Fibroblast of skin of right biceps (primary cell): ENCODE measurements around the gene NR4A3.
"Not testable (repeated sequence)": the region's sequence is repeated elsewhere in the genome, so short reads cannot be mapped to it uniquely, and the experiment has no call there.

ENCODE experiments used
- DNase-seq: peaks from one replicate; pipeline ENCODE4 v3.0.0-alpha.2; 2013

NR4A3 gene

DNA sequence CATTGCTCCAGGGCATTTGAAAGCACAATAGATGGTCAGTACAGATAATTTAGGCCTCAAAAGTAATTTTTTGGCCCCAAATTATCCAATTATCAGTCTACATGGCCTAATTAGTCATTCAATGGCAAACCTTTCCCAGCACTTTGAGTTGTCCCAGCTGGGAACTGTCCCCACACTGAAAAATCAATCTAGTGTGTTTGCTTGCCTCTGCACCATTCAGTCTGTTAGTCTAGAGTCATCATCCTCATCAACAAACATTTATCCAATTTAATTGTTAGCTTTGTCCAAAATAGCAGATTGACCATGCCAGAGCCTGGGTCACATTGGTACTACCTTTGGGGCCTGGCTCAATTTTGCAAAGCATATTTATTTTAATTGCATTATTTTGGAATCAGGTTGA is 13.9 kb downstream of the NR4A3 start:
- DNase-seq = no peak

DNA sequence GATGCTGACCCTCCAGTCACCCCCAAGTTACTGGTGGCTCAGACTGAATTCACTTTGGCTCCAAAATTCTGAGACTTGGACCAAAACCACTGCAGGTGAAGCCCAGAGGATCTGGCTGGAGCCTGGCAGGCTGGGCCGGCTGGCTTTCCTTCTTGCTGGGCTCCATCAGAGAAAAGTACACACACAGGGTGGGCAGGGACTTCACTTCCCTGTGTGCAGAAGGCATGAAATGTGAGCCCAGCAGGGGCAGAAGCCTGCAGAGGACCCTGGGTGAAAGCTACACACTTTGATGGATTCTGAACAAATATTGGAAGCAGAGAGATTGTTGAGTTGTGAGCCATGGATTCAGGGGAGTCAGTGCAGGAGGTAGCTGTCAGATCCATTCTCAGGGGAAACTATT is 18.4 kb downstream of the NR4A3 start:
- no peak for DNase-seq

DNA sequence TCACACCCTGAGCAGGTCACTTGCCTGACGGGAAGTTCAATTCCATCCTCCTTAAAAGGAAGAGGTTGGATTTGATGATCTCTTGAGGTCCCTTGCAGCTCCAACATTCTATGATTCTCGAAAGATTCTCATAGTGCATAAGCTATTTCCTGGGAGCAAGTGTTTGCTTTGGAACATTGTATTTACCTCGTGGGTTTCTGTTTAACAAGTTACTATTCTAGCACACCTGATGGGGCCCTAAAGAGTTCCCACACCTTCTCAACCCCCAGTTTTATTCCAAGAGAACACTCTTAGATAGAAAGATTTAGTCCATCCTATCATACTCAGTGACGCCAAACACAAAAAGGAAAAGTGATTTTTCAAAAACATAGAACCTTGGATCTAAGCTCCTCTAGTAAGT is 23.4 kb downstream of the NR4A3 start:
- DNase-seq = no peak

DNA sequence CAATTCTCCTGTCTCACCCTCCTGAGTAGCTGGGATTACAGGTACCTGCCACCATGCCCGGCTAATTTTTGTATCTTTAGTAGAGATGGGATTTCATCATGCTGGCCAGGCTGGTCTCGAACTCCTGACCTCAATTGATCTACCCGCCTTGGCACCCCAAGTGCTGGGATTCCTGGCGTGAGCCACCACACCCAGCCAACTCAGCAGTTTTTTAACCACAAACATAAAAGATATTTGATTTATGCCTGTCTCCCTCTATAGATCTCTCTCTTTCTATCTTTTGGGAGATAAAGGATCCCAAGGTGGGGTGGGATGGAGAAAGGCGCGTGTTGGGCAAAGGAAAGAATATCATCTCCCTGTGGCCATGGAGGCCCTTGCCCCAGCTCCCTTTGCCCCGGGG is 26.8 kb downstream of the NR4A3 start:
- DNase-seq = no peak

DNA sequence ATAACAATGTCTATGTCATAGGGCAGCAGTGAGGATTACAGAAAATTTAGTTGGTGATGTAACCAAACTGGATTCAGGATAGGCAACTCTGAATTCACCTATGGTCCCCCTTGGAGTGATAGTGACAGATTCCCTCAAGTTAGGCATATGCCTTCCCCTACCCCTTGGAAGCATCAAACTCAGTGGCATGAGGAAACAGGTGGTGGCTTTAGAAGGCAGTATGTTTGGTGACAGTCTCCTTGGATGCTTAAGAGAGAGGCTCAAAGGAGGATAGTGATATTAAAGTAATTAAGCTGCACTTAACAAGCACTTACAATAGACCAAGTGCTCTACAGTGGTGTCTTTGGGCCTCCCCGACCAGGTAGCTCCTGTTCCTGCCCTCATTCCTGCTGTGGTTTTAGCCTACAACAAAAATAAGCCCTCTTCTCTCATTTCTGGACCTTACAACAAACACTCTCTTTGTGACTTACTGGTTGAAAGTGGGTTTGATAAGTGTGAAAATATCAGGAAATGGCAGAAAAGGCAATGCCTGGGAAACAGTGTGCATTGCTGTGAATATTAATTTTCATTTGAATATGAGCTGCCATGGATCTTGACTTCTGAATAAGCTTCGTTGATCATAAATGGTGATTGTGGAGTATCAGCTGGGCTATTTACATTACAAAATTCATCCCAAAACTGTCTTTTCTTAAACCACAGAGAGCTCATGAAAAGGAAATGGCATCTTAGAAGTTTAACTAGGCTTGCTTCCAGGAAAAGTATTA is 29.2 kb downstream of the NR4A3 start:
- no peak for DNase-seq

DNA sequence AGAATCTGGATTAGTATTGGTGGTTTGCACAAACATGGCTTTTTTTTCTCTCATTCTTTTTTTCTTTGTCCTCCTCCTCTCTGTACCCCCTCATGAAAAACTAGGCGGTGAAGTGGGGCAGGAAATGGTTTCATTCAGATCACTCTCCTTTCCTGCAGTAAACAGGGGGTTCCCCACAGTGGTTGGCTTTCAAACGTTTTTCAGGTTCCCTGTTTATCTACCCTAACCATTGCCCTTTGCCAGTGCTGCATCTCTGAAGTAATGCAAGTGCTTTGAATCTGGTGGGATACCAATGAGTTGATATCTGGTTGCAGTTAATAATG is 29.8 kb downstream of the NR4A3 start:
- DNase-seq = no peak

DNA sequence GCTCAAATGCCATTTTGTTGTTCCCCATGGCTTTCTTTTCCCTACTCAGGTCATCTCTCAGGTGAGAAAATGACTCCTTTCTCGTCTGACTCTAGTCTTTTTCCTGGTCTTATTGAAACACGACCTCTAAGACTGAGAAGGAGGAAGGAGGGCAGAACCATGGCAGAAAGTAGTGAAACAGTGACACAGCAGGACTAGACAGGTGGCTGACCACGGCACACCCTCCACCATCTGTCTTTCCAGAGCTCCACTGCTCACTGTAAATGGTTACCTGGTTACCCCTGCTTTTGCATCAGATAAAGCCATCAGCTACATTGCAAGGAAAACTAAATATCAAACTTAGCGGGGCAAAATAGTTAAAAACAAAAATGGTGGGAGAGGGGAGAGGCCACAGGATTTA is 30.9 kb downstream of the NR4A3 start:
- DNase-seq = no peak

DNA sequence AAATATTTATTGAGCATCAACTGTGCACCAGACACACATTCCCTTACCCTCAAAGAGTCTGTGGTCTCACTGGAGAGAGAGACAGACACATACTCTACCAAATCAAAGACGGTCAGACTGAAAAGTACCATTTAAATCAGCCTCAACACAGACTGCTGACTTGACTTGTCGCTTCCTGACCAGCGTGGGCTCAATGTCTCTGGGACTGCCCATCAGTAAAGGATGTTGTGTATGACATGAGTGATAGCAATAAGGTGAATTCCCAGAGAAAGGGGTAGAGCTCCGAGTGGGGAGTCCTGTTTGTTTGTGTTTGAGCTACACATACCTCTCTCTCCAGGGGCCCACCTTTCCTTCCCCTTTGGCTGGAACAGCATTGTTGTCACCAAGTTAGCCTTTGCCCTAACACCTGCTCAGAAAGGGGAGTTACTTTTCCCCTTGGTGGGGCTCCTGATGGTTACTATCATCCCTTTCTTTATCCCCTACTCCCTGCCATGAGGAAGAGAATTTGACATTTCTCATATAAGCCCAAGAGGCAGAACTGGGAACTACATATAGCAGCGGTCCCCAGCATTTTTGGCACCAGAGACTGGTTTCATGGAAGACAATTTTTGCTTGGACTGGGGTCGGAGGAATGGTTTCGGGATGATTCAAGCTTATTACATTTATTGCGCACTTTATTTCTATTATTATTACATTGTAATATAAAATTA is 33.9 kb downstream of the NR4A3 start:
- DNase-seq = no peak

DNA sequence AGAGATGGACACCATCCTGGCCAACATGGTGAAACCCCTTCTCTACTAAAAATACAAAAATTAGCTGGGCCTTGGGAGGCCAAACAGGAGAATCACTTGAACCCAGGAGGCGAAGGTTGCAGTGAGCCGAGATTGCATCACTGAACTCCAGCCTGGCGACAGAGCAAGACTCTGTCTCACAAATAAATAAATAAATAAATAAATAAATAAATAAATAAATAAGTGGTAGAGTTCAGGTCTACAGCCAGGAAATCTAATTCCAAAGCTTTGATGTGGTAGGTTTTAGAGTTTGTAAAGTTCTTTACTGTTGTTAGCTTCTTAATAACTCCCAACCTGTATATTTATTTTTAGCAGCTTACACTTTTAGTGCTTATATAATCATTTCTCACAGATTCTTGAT is 35.9 kb downstream of the NR4A3 start:
- not testable (repeated sequence) for DNase-seq

DNA sequence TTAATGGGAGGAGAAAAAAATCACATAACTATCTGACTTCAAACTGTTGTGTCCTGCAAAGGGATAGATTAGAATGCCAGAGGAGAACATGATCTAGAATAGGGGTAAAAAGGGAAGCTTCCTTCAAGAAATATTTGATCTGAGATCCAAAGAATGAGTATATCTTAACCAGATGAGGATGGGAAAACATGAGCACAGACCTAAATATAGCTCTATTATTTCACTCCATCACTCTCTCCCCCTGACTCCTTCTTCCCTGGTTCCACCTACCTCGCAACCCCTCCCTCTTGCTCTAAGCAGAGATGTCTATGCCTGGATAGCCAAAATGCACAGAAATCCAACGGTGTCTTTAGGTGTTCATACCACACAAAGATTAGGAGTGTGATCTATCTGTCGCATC is 36.4 kb downstream of the NR4A3 start:
- no peak for DNase-seq

DNA sequence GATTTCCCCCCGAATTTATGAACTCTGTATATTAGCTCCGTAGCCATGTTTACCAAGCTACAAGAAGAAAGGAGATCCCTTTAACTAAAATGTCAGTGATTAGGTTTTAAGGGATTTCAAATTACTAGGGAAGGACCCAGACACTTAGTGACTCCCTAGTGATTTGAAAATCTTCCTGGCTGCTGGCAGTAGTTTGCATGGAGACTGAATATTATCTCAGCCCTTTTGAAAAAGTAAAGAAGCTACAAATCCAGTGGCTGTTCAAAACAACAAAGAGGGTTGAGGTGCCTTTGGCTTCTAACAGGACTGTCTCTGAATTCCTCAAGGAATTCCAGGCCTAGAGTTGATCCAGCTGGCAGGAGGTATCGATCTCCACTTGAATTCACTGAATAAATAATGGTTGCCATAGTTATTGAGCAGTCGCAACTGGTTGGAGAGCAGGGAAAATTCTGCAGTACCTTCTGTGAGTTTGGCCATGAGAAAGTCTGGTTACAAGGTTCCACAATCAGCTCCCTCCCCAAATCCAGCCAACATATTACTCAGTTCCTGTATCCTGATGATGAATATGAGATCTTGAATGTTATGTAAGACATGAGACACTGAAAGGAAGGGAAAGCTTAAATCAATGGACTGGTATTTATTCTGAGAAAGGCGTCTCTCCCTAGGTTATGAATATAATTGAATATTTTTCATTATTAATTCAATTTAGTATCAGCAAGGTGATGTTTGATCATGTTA is 37.7 kb downstream of the NR4A3 start:
- DNase-seq = peak; percentile 26

DNA sequence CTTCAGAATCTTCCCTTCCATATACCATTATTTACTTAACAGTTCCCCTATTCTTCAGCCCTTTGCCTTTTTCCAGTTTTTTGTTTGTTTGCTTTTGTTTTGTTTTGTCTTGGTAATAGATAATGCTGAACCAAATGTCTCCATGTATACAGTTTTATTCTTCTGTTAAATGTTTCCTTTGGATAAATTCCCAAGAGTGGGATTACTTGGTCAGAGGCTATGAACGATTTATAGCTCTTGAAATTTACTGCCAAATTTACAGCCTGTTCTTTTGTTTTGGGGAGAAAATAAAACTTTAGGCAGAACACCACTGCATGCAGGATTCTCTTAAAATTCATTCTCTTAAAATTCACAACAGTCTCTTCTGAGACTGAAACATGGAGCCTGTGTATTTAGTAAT is 38.6 kb downstream of the NR4A3 start:
- no peak for DNase-seq

DNA sequence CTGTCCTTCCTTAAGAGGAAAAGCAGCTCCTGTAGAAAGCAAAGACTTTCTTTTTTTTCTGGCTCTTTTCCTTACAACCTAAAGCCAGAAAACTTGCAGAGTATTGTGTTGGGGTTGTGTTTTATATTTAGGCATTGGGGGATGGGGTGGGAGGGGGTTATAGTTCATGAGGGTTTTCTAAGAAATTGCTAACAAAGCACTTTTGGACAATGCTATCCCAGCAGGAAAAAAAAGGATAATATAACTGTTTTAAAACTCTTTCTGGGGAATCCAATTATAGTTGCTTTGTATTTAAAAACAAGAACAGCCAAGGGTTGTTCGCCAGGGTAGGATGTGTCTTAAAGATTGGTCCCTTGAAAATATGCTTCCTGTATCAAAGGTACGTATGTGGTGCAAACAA is 42.3 kb downstream of the NR4A3 start:
- DNase-seq = no peak

DNA sequence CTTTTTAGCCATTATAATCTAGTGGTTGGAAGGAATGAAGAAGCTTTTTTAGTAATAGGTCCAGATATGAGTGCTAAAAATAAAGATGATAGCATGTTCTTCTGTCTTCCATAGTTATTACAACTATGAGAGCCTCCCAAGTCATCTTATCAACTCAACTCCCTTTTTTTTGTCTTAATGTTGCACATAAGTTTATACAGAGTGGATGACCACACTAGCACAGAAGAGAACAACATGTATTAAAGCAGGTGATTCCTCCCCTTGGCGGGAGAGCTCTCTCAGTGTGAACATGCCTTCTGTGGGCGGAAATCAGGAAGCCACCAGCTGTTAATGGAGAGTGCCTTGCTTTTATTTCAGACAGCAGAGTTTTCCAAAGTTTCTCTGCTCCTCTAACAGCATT is 44.7 kb downstream of the NR4A3 start:
- DNase-seq = no peak

DNA sequence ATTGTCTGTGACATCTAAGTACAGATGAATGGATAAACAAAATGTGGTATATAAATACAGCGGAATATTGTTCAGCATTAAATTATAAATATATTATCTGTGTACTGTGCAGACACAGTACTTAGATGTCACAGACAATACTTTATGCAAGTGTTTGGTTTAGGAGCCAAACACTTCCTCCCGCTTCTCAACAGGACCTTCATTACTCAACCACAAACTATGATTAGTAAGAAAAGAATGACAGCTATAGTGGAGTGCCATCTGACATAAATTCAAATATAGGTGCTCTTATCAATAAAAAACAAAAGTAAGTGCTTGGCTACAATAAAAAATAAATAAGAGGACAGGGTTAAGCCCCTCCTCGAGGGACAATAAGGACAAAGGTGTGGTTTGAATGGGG is 45.9 kb downstream of the NR4A3 start:
- DNase-seq = peak; percentile 37

DNA sequence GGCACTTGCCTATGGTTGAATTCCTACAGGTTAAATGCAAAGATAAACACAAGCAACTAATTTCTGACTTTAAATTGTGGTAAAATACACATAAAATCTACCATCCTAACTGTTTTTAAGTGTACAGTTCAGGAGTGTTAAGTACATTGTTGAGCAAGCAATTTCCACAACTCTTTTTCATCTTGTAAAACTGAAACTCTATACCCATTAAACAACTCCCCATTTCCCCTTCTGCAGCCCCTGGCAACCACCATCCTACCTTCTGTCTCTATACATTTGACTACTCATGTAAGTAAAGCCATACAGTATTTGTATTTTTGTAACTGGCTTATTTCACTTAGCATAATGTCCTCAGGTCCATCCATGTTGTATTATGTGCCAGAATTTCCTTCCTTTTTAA is 46.3 kb downstream of the NR4A3 start:
- no peak for DNase-seq

DNA sequence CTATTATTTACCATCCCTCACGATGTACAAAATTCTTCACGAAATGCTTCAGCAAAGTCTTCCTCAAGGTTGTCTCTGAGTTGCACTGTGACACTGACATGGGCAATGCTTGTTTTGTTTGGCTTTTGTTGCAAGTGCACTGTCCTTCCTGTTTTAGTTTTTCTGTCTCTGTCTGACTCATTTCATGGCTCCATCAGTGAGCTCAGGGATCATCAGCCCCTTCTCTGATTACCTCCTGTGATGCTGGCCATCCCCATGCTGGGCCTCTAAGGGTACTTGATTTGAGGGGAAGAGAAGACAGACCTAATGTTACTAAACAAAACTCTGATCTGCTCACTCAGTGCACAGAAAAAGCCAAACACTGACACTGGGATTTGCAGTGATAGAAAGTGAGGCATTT is 47.2 kb downstream of the NR4A3 start:
- DNase-seq = peak; percentile 45

DNA sequence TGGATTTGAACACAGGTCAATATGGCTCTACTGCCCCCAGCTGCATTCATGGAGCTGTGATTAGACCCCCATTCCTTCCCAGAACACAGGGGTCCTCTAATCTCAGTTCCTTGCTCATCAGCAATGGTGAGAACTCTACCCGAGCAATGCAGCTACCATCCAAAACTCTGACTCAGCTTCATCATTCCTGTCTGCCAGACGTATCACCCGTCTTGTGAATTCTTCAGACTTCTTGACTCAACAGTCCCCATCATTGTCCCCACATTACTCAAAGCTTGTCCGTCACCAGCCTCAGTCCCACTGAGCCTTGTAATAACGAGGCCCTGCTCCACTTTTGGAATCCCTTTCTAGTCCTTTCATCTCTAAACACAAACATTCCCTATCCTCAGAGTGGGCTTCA is 48.4 kb downstream of the NR4A3 start:
- DNase-seq = peak; percentile 79

DNA sequence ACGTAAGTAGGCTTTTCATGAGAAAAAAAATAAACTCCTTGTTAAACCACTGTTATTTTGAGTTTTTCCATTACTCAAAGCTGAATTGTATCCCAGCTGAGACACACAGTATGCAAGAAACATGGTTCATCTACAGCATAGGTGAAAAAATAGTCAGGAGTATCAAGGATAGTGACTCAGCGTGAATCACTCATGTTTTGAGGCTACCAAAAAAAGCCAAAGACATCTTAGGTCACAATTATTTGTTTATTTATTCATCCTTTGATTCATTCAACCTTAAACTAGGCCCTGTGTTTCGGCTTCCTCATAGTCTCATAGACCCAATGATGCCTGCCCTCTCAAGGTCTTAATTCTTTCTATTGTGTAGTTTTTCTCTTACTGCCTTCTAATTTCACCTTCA is 51.8 kb downstream of the NR4A3 start:
- peak; percentile 78 for DNase-seq

DNA sequence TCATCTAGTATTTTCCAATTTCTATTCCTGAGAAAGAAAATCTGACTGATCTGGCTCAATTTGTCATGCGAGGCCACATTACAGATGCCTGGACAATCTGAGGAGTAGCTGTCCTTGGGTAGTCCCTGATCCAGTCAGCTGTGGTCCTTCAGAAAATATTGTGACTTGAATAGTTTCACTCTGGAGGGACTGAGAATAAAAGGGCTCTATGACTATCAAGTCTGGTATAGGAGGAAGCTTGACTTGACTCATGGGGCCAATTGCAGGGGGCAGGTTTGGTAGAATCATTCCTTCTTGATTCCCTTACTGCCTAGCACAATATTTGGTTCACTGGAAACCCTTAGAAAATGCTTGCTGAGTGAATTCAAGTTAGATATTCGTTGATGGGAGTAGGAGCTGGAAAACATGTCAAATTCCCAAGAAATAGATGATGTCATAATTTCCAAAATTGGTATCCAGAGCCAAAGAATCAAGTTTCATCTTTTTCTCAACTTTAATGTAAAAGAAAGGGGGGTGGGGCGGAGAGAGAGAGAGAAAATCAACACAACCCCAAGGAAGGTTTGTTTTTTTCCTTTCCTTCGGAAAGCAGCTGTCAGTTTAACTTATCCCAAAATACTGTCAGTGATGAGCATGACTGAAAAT is 52.4 kb downstream of the NR4A3 start:
- peak; percentile 25 for DNase-seq

DNA sequence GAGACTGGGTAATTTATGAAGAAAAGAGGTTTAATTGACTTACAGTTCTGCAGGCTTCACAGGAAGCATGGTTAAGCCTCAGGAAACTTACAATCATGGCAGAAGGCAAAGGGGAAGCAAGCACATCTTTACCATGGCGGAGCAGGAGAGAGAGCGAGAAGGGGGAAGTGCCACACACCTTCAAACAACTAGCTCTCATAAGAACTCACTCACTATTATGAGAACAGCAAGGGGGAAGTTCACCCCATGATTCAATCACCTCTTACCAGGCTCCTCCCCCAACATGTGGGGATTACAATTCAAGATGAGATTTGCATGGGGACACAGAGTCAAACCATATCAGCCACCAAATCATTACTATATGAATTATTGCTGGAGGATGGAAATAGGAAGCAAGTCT is 54.5 kb downstream of the NR4A3 start:
- no peak for DNase-seq

DNA sequence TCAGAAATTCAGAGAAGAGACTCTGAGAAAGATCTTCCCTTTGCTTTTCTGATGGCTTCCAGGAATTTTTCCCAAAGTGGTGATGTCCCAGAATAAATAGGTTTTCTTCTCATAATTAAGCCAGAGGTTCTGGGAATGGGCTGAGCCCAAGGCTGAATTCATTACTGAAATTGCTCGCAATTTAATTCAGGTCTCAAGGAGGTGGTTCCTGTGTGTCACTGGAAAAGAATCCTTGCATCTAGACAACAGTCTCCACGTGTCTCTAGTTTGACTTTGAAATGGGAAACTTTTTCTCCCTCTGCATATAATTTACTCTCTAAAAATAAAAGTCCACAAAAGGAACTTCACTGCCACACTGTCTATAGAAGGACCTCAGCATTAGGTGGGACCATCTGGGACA is 57.0 kb downstream of the NR4A3 start:
- DNase-seq = peak; percentile 61

DNA sequence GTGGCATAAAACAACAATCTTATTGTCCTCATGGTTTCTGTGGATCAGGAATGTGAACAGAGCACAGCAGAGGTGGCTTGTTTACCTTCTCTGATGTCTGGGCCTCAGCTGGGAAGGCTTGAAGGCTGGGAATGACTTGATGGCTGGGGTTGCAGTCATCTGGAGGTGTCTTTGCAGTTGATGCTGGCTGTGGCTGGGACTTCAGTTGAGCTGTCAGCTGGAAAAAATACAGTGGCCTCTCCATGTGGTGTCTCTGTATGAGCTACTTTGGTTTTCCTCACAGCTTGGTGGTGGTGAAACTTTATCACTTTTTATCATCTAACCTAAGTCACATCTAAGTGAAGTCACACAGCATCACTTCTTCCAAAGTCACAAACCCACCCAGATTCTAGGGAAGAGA is 60.1 kb downstream of the NR4A3 start:
- DNase-seq = no peak

DNA sequence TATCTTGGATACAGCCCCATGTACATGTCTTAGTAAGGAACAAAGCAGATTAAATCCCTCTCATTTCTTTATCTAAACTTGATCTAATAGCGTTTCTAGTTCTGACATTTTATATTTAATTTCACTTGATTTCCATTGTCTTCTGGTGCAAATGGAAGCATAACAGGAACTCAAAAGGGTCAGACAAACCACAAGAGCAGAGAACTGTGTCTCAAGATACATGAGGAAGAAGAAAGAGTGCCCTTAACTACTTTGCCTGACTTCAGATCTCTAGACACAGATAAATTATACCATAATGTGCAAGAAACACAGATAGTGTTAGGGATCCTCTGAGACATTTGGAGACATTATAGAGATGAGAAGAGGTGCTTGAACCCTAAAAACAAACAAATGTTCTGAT is 64.1 kb downstream of the NR4A3 start:
- no peak for DNase-seq
